C4-2B (cell line): ENCODE measurements around the gene PHC3.

Experiments
- ZFX ChIP-seq: fragments of 450-650 bp; IDR thresholded peaks from 2 replicates; pipeline ENCODE4 v1.6.1; 2017
- TF ChIP-seq, protein P1 (sequence below): fragments of 450-650 bp; conservative IDR thresholded peaks from 2 replicates; pipeline ENCODE4 v1.5.1; 2017; ENCODE audit warnings: mild to moderate bottlenecking

DNA sequence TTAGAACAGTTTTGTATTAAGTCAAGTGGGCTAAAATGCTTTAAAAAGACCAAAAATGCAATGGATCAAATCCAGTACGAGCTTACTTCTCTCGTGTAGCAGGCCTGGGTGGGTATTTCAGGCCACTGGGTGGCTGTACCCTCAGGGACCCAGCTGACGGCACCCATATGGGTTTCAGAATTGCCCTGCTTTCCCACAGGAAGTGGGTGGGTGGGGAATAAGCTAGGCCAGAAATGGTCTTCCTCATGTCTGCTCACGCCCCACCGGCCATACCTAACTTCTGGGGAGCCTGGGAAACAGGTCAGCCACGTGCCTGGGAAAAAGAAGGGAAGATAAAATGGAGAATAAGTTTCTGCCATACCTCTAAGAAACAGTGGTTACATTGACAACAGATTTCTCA is 123.4 kb downstream of the PHC3 start:
- TF ChIP-seq, protein P1, sequence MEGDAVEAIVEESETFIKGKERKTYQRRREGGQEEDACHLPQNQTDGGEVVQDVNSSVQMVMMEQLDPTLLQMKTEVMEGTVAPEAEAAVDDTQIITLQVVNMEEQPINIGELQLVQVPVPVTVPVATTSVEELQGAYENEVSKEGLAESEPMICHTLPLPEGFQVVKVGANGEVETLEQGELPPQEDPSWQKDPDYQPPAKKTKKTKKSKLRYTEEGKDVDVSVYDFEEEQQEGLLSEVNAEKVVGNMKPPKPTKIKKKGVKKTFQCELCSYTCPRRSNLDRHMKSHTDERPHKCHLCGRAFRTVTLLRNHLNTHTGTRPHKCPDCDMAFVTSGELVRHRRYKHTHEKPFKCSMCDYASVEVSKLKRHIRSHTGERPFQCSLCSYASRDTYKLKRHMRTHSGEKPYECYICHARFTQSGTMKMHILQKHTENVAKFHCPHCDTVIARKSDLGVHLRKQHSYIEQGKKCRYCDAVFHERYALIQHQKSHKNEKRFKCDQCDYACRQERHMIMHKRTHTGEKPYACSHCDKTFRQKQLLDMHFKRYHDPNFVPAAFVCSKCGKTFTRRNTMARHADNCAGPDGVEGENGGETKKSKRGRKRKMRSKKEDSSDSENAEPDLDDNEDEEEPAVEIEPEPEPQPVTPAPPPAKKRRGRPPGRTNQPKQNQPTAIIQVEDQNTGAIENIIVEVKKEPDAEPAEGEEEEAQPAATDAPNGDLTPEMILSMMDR, result no peak
- TF ChIP-seq ZFX, result no peak
